Activated CD4-positive, alpha-beta T cell treated with anti-CD3 and anti-CD28 coated beads, Interleukin-2, Interleukin-6, amounts not matched to agents 100 ng/mL and 50 ng/mL, durations not matched to agents 16 hours and 8 hours (primary cell): Measurements from ENCODE around the gene XRCC1.
"Not testable (repeated sequence)": the region's sequence is repeated elsewhere in the genome, so short reads cannot be mapped to it uniquely, and the experiment has no call there.

ENCODE experiments used
- DNase-seq: peaks from one replicate; pipeline ENCODE4 v3.0.0-alpha.2; 2020

The XRCC1 gene

GRCh38 chr19:43540381-43540780 lies 34.9 kb downstream of the XRCC1 start:
- DNase-seq = no peak

GRCh38 chr19:43538922-43539321 lies 36.4 kb downstream of the XRCC1 start:
- no peak for DNase-seq

GRCh38 chr19:43534816-43535761 lies 40.2 kb downstream of the XRCC1 start:
- DNase-seq = peak; percentile 17

- DNase-seq = no peak
These were observed 41.0 kb downstream of the XRCC1 start for GRCh38 chr19:43534305-43534815.

GRCh38 chr19:43533546-43534304 lies 41.6 kb downstream of the XRCC1 start:
- DNase-seq = peak; percentile 98

- DNase-seq = peak; percentile 89
These were observed 42.3 kb downstream of the XRCC1 start, which contains the start of gene ZNF575 for GRCh38 chr19:43532962-43533545. Gene ZNF575, plus strand, starts transcription at chr19:43533188. Its CDS starts 1,235 bp downstream, at chr19:43534423.

GRCh38 chr19:43532571-43532961 lies 42.8 kb downstream of the XRCC1 start:
- DNase-seq = peak; percentile 72

GRCh38 chr19:43527860-43528622 lies 47.3 kb downstream of the XRCC1 start:
- DNase-seq = peak; percentile 23

GRCh38 chr19:43526884-43527859 lies 48.2 kb downstream of the XRCC1 start, which contains the start of gene ETHE1:
Gene ETHE1, minus strand, starts transcription at chr19:43527201. Its CDS starts 24 bp downstream, at chr19:43527177.
- DNase-seq = peak; percentile 87

- DNase-seq = peak; percentile 44
These were observed 49.2 kb downstream of the XRCC1 start for GRCh38 chr19:43525836-43526771.

- DNase-seq = peak; percentile 52
These were observed 50.1 kb downstream of the XRCC1 start for GRCh38 chr19:43524922-43525835.

GRCh38 chr19:43523696-43524095 lies 51.6 kb downstream of the XRCC1 start:
- not testable (repeated sequence) for DNase-seq

- no peak for DNase-seq
These were observed 52.4 kb downstream of the XRCC1 start for GRCh38 chr19:43522929-43523328.

- DNase-seq = peak; percentile 85
These were observed 55.8 kb downstream of the XRCC1 start for GRCh38 chr19:43519436-43520088.

- DNase-seq = no peak
These were observed 57.3 kb downstream of the XRCC1 start for GRCh38 chr19:43518051-43518450.

- DNase-seq = not testable (repeated sequence)
These were observed 62.9 kb downstream of the XRCC1 start for GRCh38 chr19:43512399-43512798.

- no peak for DNase-seq
These were observed 64.0 kb downstream of the XRCC1 start for GRCh38 chr19:43511324-43511723.

GRCh38 chr19:43510713-43511112 lies 64.6 kb downstream of the XRCC1 start:
- no peak for DNase-seq
